Measurements from ENCODE around the gene DYRK1A.

Gene DYRK1A

GRCh38 chr21:37435120-37435519 is 68.5 kb downstream of the DYRK1A start:
- Histone ChIP-seq H3K36me3 (ENCODE audit: control insufficient read depth in 2 of 2, insufficient read depth in 1 of 2, low read length in 2 of 2) (peaks cover 0 to 3% of the 10 kb centered on the region in 2 experiments; a peak in 1 of 3 replicates), H3K4me1 (ENCODE audit: control insufficient read depth, insufficient read depth, low read length) (peaks cover 11% of the 10 kb centered on the region), H3K9me3 (ENCODE audit: control insufficient read depth, insufficient read depth, low read depth, low read length) (no peaks in the 10 kb centered on the region), H3K4me3 (ENCODE audit: low read depth, low read length) (no peak overlapping the region), H3K27ac (ENCODE audit: extremely low read depth, low read depth, low read length) (no peak overlapping the region)
- ChIA-PET CTCF (interaction anchor here (0.6 to 0.9 kb wide), 3 partner anchors 13 to 37 kb away, joined by 3 to 4 read pairs (median 3); no protein-coding TSS in a partner anchor), POLR2A (interaction anchor here (0.6 to 0.9 kb wide), 2 partner anchors 129 to 1367 kb away, joined by 4 to 5 read pairs; no protein-coding TSS in a partner anchor)
- TF ChIP-seq INSM2 (tag by site-specific recombination; IDR thresholded peaks at IDR 0.05) (no peak), SP7 (tag by site-specific recombination; IDR thresholded peaks at IDR 0.05) (peak; percentile 80), ZNF266 (tag by site-specific recombination; IDR thresholded peaks at IDR 0.05; ENCODE audit: low read depth) (no peak), SCRT1 (tag by site-specific recombination; IDR thresholded peaks at IDR 0.05; ENCODE audit: borderline replicate concordance) (no peak), ZNF391 (tag by site-specific recombination; IDR thresholded peaks at IDR 0.05; ENCODE audit: borderline replicate concordance, low read depth) (no peak), ZSCAN23 (tag by site-specific recombination; IDR thresholded peaks at IDR 0.05) (no peak), ZNF707 (tag by site-specific recombination; IDR thresholded peaks at IDR 0.05) (no peak), ZNF701 (tag by site-specific recombination; IDR thresholded peaks at IDR 0.05) (no peak), ZNF549 (tag by site-specific recombination; IDR thresholded peaks at IDR 0.05) (no peak), ZNF148 (tag by site-specific recombination; IDR thresholded peaks at IDR 0.05; ENCODE audit: borderline replicate concordance) (no peak), TRIM28 (IDR thresholded peaks at IDR 0.05; ENCODE audit: borderline replicate concordance, low read length) (peak; percentile 89; the same call in 1 of the 2 replicates), MEIS1 (CRISPR knock-in tag; IDR thresholded peaks at IDR 0.05; ENCODE audit: borderline replicate concordance) (peak; percentile 91), ZNF10 (tag by site-specific recombination; IDR thresholded peaks at IDR 0.05) (no peak), ZFP37 (tag by site-specific recombination; IDR thresholded peaks at IDR 0.05) (no peak), SP2 (tag by site-specific recombination; IDR thresholded peaks at IDR 0.05) (peak; percentile 61), ZNF169 (tag by site-specific recombination; IDR thresholded peaks at IDR 0.05) (no peak), ZNF76 (tag by site-specific recombination; IDR thresholded peaks at IDR 0.05; ENCODE audit: borderline replicate concordance, low read depth) (no peak), ZFHX2 (tag by site-specific recombination; conservative IDR thresholded peaks at IDR 0.05) (peak; percentile 53), TSHZ1 (tag by site-specific recombination; IDR thresholded peaks at IDR 0.05; ENCODE audit: borderline replicate concordance) (peak; percentile 19; the same call in 1 of the 2 replicates), ZNF580 (tag by site-specific recombination; IDR thresholded peaks at IDR 0.05) (no peak), KLF8 (tag by site-specific recombination; IDR thresholded peaks at IDR 0.05) (no peak), ZNF544 (tag by site-specific recombination; IDR thresholded peaks at IDR 0.05) (no peak), ZBTB44 (tag by site-specific recombination; IDR thresholded peaks at IDR 0.05) (peak; percentile 94), ZNF341 (tag by site-specific recombination; IDR thresholded peaks at IDR 0.05; ENCODE audit: low read depth) (peak; percentile 71), PRDM10 (tag by site-specific recombination; IDR thresholded peaks at IDR 0.05) (no peak)

Data from HEK293 (cell line).